Measurements from ENCODE around the gene TLK1.

The TLK1 gene

DNA sequence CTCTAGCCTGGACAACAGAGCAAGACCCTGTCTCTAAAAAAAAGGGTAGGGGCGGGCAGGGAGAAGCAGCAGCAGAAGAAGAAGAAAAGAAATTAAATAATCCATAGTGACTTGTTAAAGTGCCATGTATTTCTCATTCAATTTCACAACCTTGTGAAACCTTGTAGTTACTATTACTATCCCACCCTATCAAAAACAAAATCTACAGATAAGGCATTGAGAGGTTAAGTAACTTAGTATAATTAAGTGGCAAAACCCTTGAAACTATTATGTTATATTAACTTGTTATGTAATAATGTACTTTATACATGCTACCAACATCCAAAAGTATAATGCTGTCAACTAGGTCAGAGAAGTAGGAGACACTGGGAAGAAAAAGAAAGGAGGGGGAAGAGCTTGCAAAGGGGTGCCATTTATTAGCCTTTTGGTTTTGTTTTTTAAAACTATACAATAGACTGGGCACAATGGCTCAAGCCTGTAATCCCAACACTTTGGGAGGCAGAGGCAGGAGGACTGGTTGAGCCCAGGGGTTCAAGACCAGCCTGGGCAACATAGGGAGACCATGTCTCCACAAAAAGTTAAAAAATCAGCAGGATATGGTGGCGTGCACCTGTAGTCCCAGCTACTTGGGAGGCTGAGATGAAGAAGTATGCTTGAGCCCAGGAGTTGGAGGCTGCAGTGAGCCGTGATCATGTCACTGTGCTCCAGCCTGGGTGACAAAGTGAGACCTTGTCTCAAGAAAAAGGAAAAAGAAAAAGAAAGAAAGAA lies 11.3 kb downstream of the TLK1 start:
- no peak for TF ChIP-seq POLR2AphosphoS5 (IDR thresholded peaks at IDR 0.05; ENCODE audit: low read depth)
- TF ChIP-seq GABPA (IDR thresholded peaks at IDR 0.05; ENCODE audit: low read depth): no peak
- no peak for TF ChIP-seq REST (IDR thresholded peaks at IDR 0.05; ENCODE audit: insufficient replicate concordance, low read depth)
- TF ChIP-seq, protein P1, sequence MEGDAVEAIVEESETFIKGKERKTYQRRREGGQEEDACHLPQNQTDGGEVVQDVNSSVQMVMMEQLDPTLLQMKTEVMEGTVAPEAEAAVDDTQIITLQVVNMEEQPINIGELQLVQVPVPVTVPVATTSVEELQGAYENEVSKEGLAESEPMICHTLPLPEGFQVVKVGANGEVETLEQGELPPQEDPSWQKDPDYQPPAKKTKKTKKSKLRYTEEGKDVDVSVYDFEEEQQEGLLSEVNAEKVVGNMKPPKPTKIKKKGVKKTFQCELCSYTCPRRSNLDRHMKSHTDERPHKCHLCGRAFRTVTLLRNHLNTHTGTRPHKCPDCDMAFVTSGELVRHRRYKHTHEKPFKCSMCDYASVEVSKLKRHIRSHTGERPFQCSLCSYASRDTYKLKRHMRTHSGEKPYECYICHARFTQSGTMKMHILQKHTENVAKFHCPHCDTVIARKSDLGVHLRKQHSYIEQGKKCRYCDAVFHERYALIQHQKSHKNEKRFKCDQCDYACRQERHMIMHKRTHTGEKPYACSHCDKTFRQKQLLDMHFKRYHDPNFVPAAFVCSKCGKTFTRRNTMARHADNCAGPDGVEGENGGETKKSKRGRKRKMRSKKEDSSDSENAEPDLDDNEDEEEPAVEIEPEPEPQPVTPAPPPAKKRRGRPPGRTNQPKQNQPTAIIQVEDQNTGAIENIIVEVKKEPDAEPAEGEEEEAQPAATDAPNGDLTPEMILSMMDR (IDR thresholded peaks at IDR 0.05; ENCODE audit: insufficient read depth, low read length): no peak
- TF ChIP-seq SPI1 (IDR thresholded peaks at IDR 0.05; ENCODE audit: borderline replicate concordance, low read depth): no peak
- Histone ChIP-seq H3K27ac (replicated peaks) (no peak overlapping the region), H3K27me3 (ENCODE audit: insufficient read depth, poor library complexity, severe bottlenecking) (no peaks in the 10 kb centered on the region), H3K4me3 (replicated peaks; ENCODE audit: insufficient read depth, low read length) (no peak overlapping the region)
- no peak for DNase-seq (ENCODE audit: low read depth in 1 of 2, low spot score in 1 of 2)

DNA sequence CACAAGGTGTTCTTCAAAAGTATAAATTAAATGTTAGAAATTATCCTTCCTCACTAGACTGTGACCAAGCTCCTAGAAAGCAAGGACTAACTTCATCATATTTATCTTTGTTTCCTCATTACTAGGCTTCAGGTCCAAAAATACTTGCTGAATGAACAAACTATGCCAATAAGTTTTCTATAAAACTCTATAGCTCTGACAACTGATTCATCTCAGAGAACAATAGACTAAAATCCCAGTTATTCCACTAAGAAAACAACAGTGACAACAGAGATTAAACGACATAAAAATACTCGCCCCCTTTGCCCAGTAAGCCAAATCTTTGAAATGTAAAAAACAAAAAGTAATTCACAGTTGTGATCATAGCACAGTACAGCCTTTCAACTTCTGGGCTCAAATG lies 13.6 kb downstream of the TLK1 start:
- TF ChIP-seq POLR2AphosphoS5 (IDR thresholded peaks at IDR 0.05; ENCODE audit: low read depth): no peak
- no peak for TF ChIP-seq REST (IDR thresholded peaks at IDR 0.05; ENCODE audit: insufficient replicate concordance, low read depth)
- no peak for TF ChIP-seq GABPA (IDR thresholded peaks at IDR 0.05; ENCODE audit: low read depth)
- TF ChIP-seq SPI1 (IDR thresholded peaks at IDR 0.05; ENCODE audit: borderline replicate concordance, low read depth): no peak
- TF ChIP-seq, protein P1 (IDR thresholded peaks at IDR 0.05; ENCODE audit: insufficient read depth, low read length): no peak
- no peak overlapping the region for H3K27ac ChIP-seq (replicated peaks)
- H3K27me3 ChIP-seq (ENCODE audit: insufficient read depth, poor library complexity, severe bottlenecking): no peaks in the 10 kb centered on the region
- DNase-seq (ENCODE audit: low read depth in 1 of 2, low spot score in 1 of 2): no peak
- H3K4me3 ChIP-seq (replicated peaks; ENCODE audit: insufficient read depth, low read length): no peak overlapping the region

DNA sequence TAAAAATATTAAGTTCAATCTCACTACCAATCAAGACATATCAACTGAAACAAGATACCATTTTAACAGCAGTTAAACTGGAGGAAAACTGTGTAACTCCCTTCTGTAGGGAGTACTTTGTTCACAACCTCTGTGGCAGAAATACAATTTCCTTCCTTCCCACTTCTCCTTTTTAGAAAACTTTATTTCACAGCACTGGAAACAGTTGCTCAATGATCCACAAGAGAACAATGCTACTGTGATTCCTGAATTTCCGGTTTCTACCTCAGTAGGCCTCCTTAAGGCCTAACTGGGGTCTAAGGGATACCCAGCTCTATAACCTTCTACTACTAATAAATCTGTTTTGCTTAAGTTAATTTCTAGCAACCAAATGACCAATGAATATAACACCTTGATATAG lies 14.1 kb downstream of the TLK1 start:
- Histone ChIP-seq H3K27ac (replicated peaks) (peak overlapping the region; percentile 25), H3K4me3 (replicated peaks; ENCODE audit: insufficient read depth, low read length) (no peak overlapping the region), H3K27me3 (ENCODE audit: insufficient read depth, poor library complexity, severe bottlenecking) (no peaks in the 10 kb centered on the region)
- TF ChIP-seq REST (IDR thresholded peaks at IDR 0.05; ENCODE audit: insufficient replicate concordance, low read depth) (peak; percentile 35), SPI1 (IDR thresholded peaks at IDR 0.05; ENCODE audit: borderline replicate concordance, low read depth) (peak; percentile 99), GABPA (IDR thresholded peaks at IDR 0.05; ENCODE audit: low read depth) (peak; percentile 58), POLR2AphosphoS5 (IDR thresholded peaks at IDR 0.05; ENCODE audit: low read depth) (peak; percentile 66; the same call in 1 of the 2 replicates)
- TF ChIP-seq, protein P1 (IDR thresholded peaks at IDR 0.05; ENCODE audit: insufficient read depth, low read length): no peak
- peak in 1 of 2 experiments; percentile 63 for DNase-seq (ENCODE audit: low read depth in 1 of 2, low spot score in 1 of 2)

All from HL-60 (cell line).